GM21528 (cell line): ENCODE measurements around the gene IPO4.
A peak's percentile ranks its signal among the peaks of the same experiment; 100 is the strongest.

ENCODE experiments used
- ATAC-seq: cut with Tn5 transposase; IDR thresholded peaks from one replicate; pipeline ENCODE4 v1.9.1; 2021; ENCODE audit warnings: mild to moderate bottlenecking, moderate library complexity; ENCODE audit not compliant: unreplicated experiment, low FRiP score

Gene IPO4

GRCh38 chr14:24195186-24196070 is 6.8 kb upstream of the IPO4 start, which contains the start of gene TM9SF1:
TSS of gene TM9SF1 (minus strand) at chr14:24195441. CDS start at chr14:24195019, 422 bp downstream.
- ATAC-seq = peak; percentile 80

- ATAC-seq = no peak
Observed at GRCh38 chr14:24194873-24195185, 6.2 kb upstream of the IPO4 start.

GRCh38 chr14:24194186-24194872 is 5.7 kb upstream of the IPO4 start:
- ATAC-seq = no peak

GRCh38 chr14:24192933-24193332 is 4.3 kb upstream of the IPO4 start:
- ATAC-seq = no peak

- no peak for ATAC-seq
Observed at GRCh38 chr14:24190416-24190815, 1.8 kb upstream of the IPO4 start.

GRCh38 chr14:24189460-24189859 is 844 bp upstream of the IPO4 start:
- no peak for ATAC-seq

GRCh38 chr14:24189059-24189375 is 401 bp upstream of the IPO4 start:
- ATAC-seq = no peak

- no peak for ATAC-seq
Observed at GRCh38 chr14:24187539-24187915, 1.1 kb downstream of the IPO4 start.

- ATAC-seq = no peak
Observed at GRCh38 chr14:24186831-24187538, 1.6 kb downstream of the IPO4 start.

- no peak for ATAC-seq
Observed at GRCh38 chr14:24185741-24186140, 2.9 kb downstream of the IPO4 start.

- no peak for ATAC-seq
Observed at GRCh38 chr14:24185026-24185425, 3.6 kb downstream of the IPO4 start.

GRCh38 chr14:24184104-24184970 is 4.3 kb downstream of the IPO4 start:
- ATAC-seq = no peak

GRCh38 chr14:24183014-24183481 is 5.6 kb downstream of the IPO4 start:
- no peak for ATAC-seq

GRCh38 chr14:24182110-24182882 is 6.3 kb downstream of the IPO4 start:
- ATAC-seq = no peak

- no peak for ATAC-seq
Observed at GRCh38 chr14:24181371-24182077, 7.1 kb downstream of the IPO4 start.

GRCh38 chr14:24179961-24180796 is 8.4 kb downstream of the IPO4 start:
- no peak for ATAC-seq

- no peak for ATAC-seq
Observed at GRCh38 chr14:24179294-24179960, 9.2 kb downstream of the IPO4 start.
